Activated CD4-positive, alpha-beta T cell treated with anti-CD3 and anti-CD28 coated beads for 36 hours (primary cell): Measurements from ENCODE around the gene SYTL5. TPM values are rescaled to one million over a fixed set of nuclear protein-coding genes. Genes with fewer than 3 reads are reported as not detected.

Experiments used
- ATAC-seq: fragments of 200-7000 bp; cut with Tn5 transposase; one replicate; pipeline ENCODE4 v1.10.0; 2021; ENCODE audit warnings: mild to moderate bottlenecking, moderate library complexity
- CTCF ChIA-PET: fragments of 350-600 bp; sonication (Branson Sonifier 250); formaldehyde crosslinking; loops from one replicate; lab custom pipeline; 2021; ENCODE audit warnings: antibody characterized with exemption; lab: Charles Lee
- POLR2A ChIA-PET: fragments of 350-600 bp; sonication (Branson Sonifier 250); formaldehyde crosslinking; loops from one replicate; lab custom pipeline; 2021; ENCODE audit warnings: antibody characterized with exemption, inconsistent platforms; lab: Charles Lee
- DNase-seq: peaks from one replicate; pipeline ENCODE4 v3.0.0-alpha.2; 2020
- H3K27ac Mint-ChIP-seq: one replicate; pipeline ENCODE4 v1.8.0; 2021; ENCODE audit warnings: mixed read lengths
- H3K27me3 Mint-ChIP-seq: one replicate; pipeline ENCODE4 v1.8.0; 2021; ENCODE audit warnings: mixed read lengths
- H3K36me3 Mint-ChIP-seq: one replicate; pipeline ENCODE4 v1.8.0; 2021; ENCODE audit warnings: low read depth, mixed read lengths
- H3K4me1 Mint-ChIP-seq: one replicate; pipeline ENCODE4 v1.8.0; 2021; ENCODE audit warnings: mixed read lengths
- H3K4me3 Mint-ChIP-seq: one replicate; pipeline ENCODE4 v1.8.0; 2021; ENCODE audit warnings: mild to moderate bottlenecking, moderate library complexity, mixed read lengths
- H3K9me3 Mint-ChIP-seq: one replicate; pipeline ENCODE4 v1.8.0; 2021; ENCODE audit warnings: low read depth, mixed read lengths
- intact Hi-C, 2 experiments: fragments of 100-400 bp; cut with DNase I in 1 of 2; cut with micrococcal nuclease in 1 of 2; formaldehyde crosslinking; loops; one replicate each; pipeline versions ENCODE4 v1.14.2 to v1.15.1; 2022 to 2024; cut with DNase I, micrococcal nuclease
- total RNA-seq, 2 experiments: library from RNA; stranded (reverse); gene quantifications; one replicate each; pipeline ENCODE4 v1.2.3, GENCODE V29; 2021

Gene SYTL5
- total RNA-seq, 2 experiments from 2014 or later: not detected

- ATAC-seq (no peak), DNase-seq (no peak)
- no peaks in the 10 kb centered on the region for H3K4me1 Mint-ChIP-seq
- H3K27ac Mint-ChIP-seq: no peak overlapping the region
- ChIA-PET CTCF (no interaction called here), POLR2A (no interaction called here)
- no peak overlapping the region for H3K4me3 Mint-ChIP-seq
- intact Hi-C loops: no loop called here
- no peaks in the 10 kb centered on the region for H3K9me3 Mint-ChIP-seq
- no peaks in the 10 kb centered on the region for H3K36me3 Mint-ChIP-seq
- H3K27me3 Mint-ChIP-seq: peaks cover 2% of the 10 kb centered on the region
Measured at GRCh38 chrX:38102240-38102639, 95.9 kb downstream of the SYTL5 start.

DNA sequence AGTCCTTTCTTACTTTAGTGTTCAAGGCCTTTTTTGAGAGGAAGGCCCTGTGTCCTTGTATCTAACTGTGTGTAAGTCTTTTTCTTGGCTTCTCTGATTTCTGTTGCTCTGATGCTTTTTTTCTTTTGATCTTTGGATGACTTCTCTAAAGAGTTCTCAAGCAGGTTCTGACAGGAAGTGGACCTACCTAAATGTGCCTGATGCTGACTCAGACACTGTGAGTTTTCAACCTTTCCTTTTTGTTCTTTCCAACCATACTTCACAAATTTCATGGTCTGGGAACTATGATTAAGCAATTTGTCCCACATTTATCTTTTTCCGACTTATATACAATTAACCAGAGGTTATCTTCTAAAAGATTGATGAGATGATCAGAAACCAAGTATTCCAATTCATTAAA, 96.5 kb downstream of the SYTL5 start:
- no peak overlapping the region for H3K4me3 Mint-ChIP-seq
- DNase-seq: no peak
- ATAC-seq: no peak
- H3K27ac Mint-ChIP-seq: no peak overlapping the region
- no peaks in the 10 kb centered on the region for H3K9me3 Mint-ChIP-seq
- no peaks in the 10 kb centered on the region for H3K36me3 Mint-ChIP-seq
- POLR2A ChIA-PET: no interaction called here
- no peaks in the 10 kb centered on the region for H3K4me1 Mint-ChIP-seq
- intact Hi-C loops: no loop called here
- CTCF ChIA-PET: no interaction called here
- H3K27me3 Mint-ChIP-seq: peaks cover 2% of the 10 kb centered on the region

DNA sequence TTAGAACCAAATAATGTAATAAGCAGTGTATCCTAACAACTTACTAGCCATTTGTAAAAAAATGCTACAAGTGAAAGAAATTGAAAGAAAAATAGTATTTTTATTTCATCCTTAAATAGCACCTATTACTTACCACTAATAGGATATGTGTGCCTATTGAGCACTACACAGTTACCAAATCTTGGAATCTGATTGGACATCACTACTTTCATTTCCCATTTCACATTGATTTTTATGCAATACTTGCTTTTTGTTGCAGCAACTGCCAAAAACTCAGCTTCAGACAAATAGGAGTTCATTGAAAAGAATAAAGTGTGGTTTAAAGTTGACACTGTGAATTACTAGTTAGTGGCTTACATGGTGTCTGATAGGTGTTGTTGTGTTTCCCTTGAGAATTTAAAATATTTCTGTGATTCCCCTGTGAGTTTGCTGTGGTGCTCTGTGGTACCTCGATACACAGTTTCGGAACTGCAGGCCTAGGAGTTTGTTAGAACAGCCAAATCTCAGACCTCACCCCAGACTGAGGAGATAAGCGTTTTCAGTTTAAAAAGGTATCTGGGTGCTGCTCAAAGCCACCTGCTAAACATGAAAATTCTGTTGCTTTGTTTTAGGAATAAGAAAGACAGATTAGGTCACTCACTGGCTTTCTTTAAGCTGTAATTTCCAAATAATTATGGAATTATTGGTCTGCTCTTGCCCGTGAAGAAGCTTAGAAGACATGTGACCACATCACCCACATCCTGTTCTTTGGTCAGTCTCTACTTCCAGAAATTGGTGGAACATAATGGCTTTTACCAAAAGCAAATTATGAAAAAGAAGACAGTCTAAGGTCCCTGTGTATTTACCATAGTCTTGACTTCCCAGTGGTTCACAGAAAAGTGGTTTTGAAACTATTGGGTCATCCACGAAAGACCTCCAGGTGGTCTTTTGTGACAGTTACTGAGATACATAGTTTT, 97.8 kb downstream of the SYTL5 start:
- no peak for DNase-seq
- Mint-ChIP-seq H3K4me1 (no peaks in the 10 kb centered on the region), H3K36me3 (no peaks in the 10 kb centered on the region), H3K9me3 (no peaks in the 10 kb centered on the region), H3K27me3 (peaks cover 2% of the 10 kb centered on the region), H3K27ac (no peak overlapping the region), H3K4me3 (no peak overlapping the region)
- ATAC-seq: no peak
- CTCF ChIA-PET: no interaction called here
- POLR2A ChIA-PET: no interaction called here
- intact Hi-C loops: no loop called here

GRCh38 chrX:38105216-38105725, 98.9 kb downstream of the SYTL5 start:
- H3K27me3 Mint-ChIP-seq: peaks cover 2% of the 10 kb centered on the region
- no peak overlapping the region for H3K27ac Mint-ChIP-seq
- no peaks in the 10 kb centered on the region for H3K9me3 Mint-ChIP-seq
- ChIA-PET POLR2A (no interaction called here), CTCF (no interaction called here)
- no peak for DNase-seq
- H3K36me3 Mint-ChIP-seq: no peaks in the 10 kb centered on the region
- H3K4me1 Mint-ChIP-seq: no peaks in the 10 kb centered on the region
- no peak for ATAC-seq
- no peak overlapping the region for H3K4me3 Mint-ChIP-seq
- intact Hi-C loops: no loop called here

- no peak overlapping the region for H3K4me3 Mint-ChIP-seq
- intact Hi-C loops: no loop called here
- ChIA-PET CTCF (no interaction called here), POLR2A (no interaction called here)
- no peaks in the 10 kb centered on the region for H3K9me3 Mint-ChIP-seq
- H3K4me1 Mint-ChIP-seq: no peaks in the 10 kb centered on the region
- H3K27ac Mint-ChIP-seq: no peak overlapping the region
- no peak for DNase-seq
- H3K36me3 Mint-ChIP-seq: no peaks in the 10 kb centered on the region
- ATAC-seq: no peak
- H3K27me3 Mint-ChIP-seq: peaks cover 2% of the 10 kb centered on the region
Measured at GRCh38 chrX:38106991-38107655, 100.8 kb downstream of the SYTL5 start.

DNA sequence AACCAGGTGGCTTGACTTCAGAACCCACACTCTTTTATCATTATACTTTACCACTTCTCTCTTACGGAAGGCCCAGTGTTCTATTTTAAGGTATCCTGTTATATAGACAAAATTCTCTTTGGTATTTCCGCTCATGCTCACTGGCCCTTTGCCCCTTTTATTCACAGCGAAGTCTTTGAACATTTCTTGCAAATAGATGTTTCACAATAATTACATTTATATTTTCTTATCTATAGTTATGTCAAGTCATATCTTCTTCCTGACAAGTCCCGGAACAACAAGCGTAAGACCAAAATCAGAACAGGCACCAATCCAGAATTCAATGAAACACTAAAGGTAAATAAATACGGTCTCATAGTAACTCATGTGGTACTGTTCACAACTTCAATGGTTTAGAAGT, 102.0 kb downstream of the SYTL5 start:
- no peak for ATAC-seq
- POLR2A ChIA-PET: no interaction called here
- no peaks in the 10 kb centered on the region for H3K4me1 Mint-ChIP-seq
- H3K27me3 Mint-ChIP-seq: no peaks in the 10 kb centered on the region
- intact Hi-C loops: no loop called here
- H3K4me3 Mint-ChIP-seq: no peak overlapping the region
- DNase-seq: no peak
- H3K27ac Mint-ChIP-seq: no peak overlapping the region
- no peaks in the 10 kb centered on the region for H3K36me3 Mint-ChIP-seq
- no peaks in the 10 kb centered on the region for H3K9me3 Mint-ChIP-seq
- CTCF ChIA-PET: no interaction called here

GRCh38 chrX:38109042-38109898, 102.9 kb downstream of the SYTL5 start:
- ATAC-seq: no peak
- no peaks in the 10 kb centered on the region for H3K9me3 Mint-ChIP-seq
- POLR2A ChIA-PET: no interaction called here
- H3K4me1 Mint-ChIP-seq: no peaks in the 10 kb centered on the region
- intact Hi-C loops: no loop called here
- H3K27me3 Mint-ChIP-seq: no peaks in the 10 kb centered on the region
- no peak overlapping the region for H3K27ac Mint-ChIP-seq
- CTCF ChIA-PET: no interaction called here
- DNase-seq: no peak
- no peak overlapping the region for H3K4me3 Mint-ChIP-seq
- H3K36me3 Mint-ChIP-seq: no peaks in the 10 kb centered on the region

GRCh38 chrX:38110231-38110630, 103.9 kb downstream of the SYTL5 start:
- DNase-seq: no peak
- no peak overlapping the region for H3K27ac Mint-ChIP-seq
- no peaks in the 10 kb centered on the region for H3K9me3 Mint-ChIP-seq
- no peak overlapping the region for H3K4me3 Mint-ChIP-seq
- intact Hi-C loops: no loop called here
- ChIA-PET CTCF (no interaction called here), POLR2A (no interaction called here)
- ATAC-seq: no peak
- H3K36me3 Mint-ChIP-seq: no peaks in the 10 kb centered on the region
- no peaks in the 10 kb centered on the region for H3K27me3 Mint-ChIP-seq
- H3K4me1 Mint-ChIP-seq: no peaks in the 10 kb centered on the region

GRCh38 chrX:38111196-38111595, 104.8 kb downstream of the SYTL5 start:
- no peaks in the 10 kb centered on the region for H3K27me3 Mint-ChIP-seq
- ATAC-seq: no peak
- H3K9me3 Mint-ChIP-seq: no peaks in the 10 kb centered on the region
- H3K4me3 Mint-ChIP-seq: no peak overlapping the region
- no peak for DNase-seq
- no peak overlapping the region for H3K27ac Mint-ChIP-seq
- ChIA-PET POLR2A (no interaction called here), CTCF (no interaction called here)
- intact Hi-C loops: no loop called here
- no peaks in the 10 kb centered on the region for H3K36me3 Mint-ChIP-seq
- H3K4me1 Mint-ChIP-seq: no peaks in the 10 kb centered on the region

GRCh38 chrX:38112566-38112965, 106.2 kb downstream of the SYTL5 start:
- no peak overlapping the region for H3K27ac Mint-ChIP-seq
- H3K4me3 Mint-ChIP-seq: no peak overlapping the region
- H3K4me1 Mint-ChIP-seq: no peaks in the 10 kb centered on the region
- DNase-seq (no peak), ATAC-seq (no peak)
- intact Hi-C loops: no loop called here
- ChIA-PET CTCF (no interaction called here), POLR2A (no interaction called here)
- H3K9me3 Mint-ChIP-seq: no peaks in the 10 kb centered on the region
- no peaks in the 10 kb centered on the region for H3K27me3 Mint-ChIP-seq
- H3K36me3 Mint-ChIP-seq: no peaks in the 10 kb centered on the region

DNA sequence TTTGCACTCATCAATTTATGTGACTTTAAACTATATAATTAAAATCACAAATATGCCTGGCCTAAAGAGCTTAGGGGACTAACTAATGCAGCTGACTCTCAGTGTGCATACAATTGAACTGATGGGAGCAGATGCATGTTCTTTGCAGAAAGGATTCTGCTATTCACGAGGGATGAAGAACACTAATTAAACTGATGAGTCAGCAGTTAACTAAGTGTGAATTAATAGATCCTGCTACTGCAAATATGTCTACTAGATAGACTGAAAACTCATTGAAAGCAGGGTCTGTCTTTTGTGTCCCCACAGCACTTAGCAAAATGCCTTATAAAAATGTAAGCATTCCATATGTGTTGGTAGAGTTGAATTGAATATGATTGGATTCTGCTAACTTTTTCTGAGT, 110.4 kb downstream of the SYTL5 start:
- no peaks in the 10 kb centered on the region for H3K4me1 Mint-ChIP-seq
- H3K27ac Mint-ChIP-seq: no peak overlapping the region
- ATAC-seq (no peak), DNase-seq (no peak)
- CTCF ChIA-PET: no interaction called here
- H3K27me3 Mint-ChIP-seq: no peaks in the 10 kb centered on the region
- POLR2A ChIA-PET: no interaction called here
- H3K9me3 Mint-ChIP-seq: no peaks in the 10 kb centered on the region
- intact Hi-C loops: no loop called here
- no peaks in the 10 kb centered on the region for H3K36me3 Mint-ChIP-seq
- H3K4me3 Mint-ChIP-seq: no peak overlapping the region
